A673 (cell line): ENCODE results near the gene EGLN2.

Experiments used
- CTCF ChIP-seq: fragments of 300-800, 200-600 bp; sonication (generic); conservative IDR thresholded peaks from 2 replicates; pipeline ENCODE4 v1.5.1; 2017; ENCODE audit warnings: low read depth, mild to moderate bottlenecking, antibody characterized with exemption, low read length, moderate library complexity, mixed read lengths
- EZH2 ChIP-seq: fragments of 200-600 bp; sonication (generic); IDR thresholded peaks from 2 replicates; pipeline ENCODE4 v1.6.1; 2017; ENCODE audit warnings: borderline replicate concordance, low read depth, mild to moderate bottlenecking, mixed read lengths, antibody characterized with exemption, low read length; ENCODE audit not compliant: poor library complexity, severe bottlenecking

DNA sequence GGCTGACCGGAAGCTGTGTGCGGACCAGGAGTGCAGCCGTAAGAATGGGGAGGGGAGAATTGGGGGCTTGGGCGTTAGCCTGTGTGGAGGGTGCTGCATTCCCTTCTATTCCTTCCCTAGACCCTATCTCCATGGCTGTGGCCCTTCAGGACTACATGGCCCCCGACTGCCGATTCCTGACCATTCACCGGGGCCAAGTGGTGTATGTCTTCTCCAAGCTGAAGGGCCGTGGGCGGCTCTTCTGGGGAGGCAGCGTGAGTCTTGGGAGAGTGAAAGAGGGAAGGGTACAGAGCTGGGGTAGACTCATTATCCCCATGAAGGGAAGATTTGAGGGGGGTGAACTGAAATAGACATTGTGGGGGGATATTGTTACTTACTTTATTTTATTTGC lies 23.4 kb upstream of the EGLN2 start:
- TF ChIP-seq CTCF = no peak
- TF ChIP-seq EZH2 = no peak
